Measurements from ENCODE around the gene SNTB2. TPM values are rescaled to one million over a fixed set of nuclear protein-coding genes. Genes with fewer than 3 reads are reported as not detected.

SNTB2 gene
- total RNA-seq, 1 experiment from 2014 or later: 20.2 TPM

GRCh38 chr16:69204172-69204571 is 17.2 kb downstream of the SNTB2 start:
- no peak overlapping the region for H2AK5ac ChIP-seq (ENCODE audit: insufficient read length, low read length)
- Mint-ChIP-seq H3K27me3 (ENCODE audit: low read depth) (no peaks in the 10 kb centered on the region), H3K27ac (no peak overlapping the region; a peak in 2 of 7 replicates), H3K36me3 (ENCODE audit: insufficient read depth in 1 of 3, low read depth in 3 of 3) (no peaks in the 10 kb centered on the region; a peak in 1 of 7 replicates), H3K4me3 (no peak overlapping the region), H3K9me3 (no peaks in the 10 kb centered on the region), H3K4me1 (no peaks in the 10 kb centered on the region)
- H2BK12ac ChIP-seq (ENCODE audit: insufficient read length, low read depth, low read length): no peak overlapping the region
- no peak for DNase-seq
- TF ChIP-seq CTCF (conservative IDR thresholded peaks at IDR 0.05): no peak
- no peak overlapping the region for H4K8ac ChIP-seq (replicated peaks; ENCODE audit: insufficient read length, low read depth, low read length)
- H2BK5ac ChIP-seq (ENCODE audit: insufficient read length, low read length): no peak overlapping the region
- H3K56ac ChIP-seq (ENCODE audit: insufficient read length, low read depth, low read length): no peak overlapping the region
- H2BK120ac ChIP-seq (ENCODE audit: low read depth, low read length, poor library complexity, severe bottlenecking): no peak overlapping the region
- peaks cover 3% of the 10 kb centered on the region; the same call in 1 of the 2 replicates for H3K79me2 ChIP-seq (ENCODE audit: insufficient read depth, low read length)
- H3K4me1 ChIP-seq (ENCODE audit: insufficient read depth, low read length): no peaks in the 10 kb centered on the region
- H3K14ac ChIP-seq (ENCODE audit: insufficient read depth, low read length): no peak overlapping the region
- H4K91ac ChIP-seq (ENCODE audit: insufficient read length, low read depth, low read length): no peak overlapping the region
- no peak overlapping the region for H2AFZ ChIP-seq (ENCODE audit: low read length)
- no peak overlapping the region for H3K4ac ChIP-seq (ENCODE audit: low read depth, low read length)
- H2BK20ac ChIP-seq (ENCODE audit: low read depth, low read length, poor library complexity, severe bottlenecking): no peak overlapping the region
- no peak overlapping the region for H3T11ph ChIP-seq (ENCODE audit: low read length)
- H4K20me1 ChIP-seq (ENCODE audit: control insufficient read depth, insufficient read depth, insufficient read length): no peaks in the 10 kb centered on the region
- H4K5ac ChIP-seq (ENCODE audit: insufficient read length, low read depth, low read length): no peak overlapping the region
- H3K79me1 ChIP-seq (ENCODE audit: insufficient read depth, low read depth, low read length, poor library complexity, severe bottlenecking): peaks cover 6% of the 10 kb centered on the region
- no peaks in the 10 kb centered on the region for H3K27me3 ChIP-seq (ENCODE audit: insufficient read depth, low read length)
- H3K9me3 ChIP-seq (ENCODE audit: control insufficient read depth, low read depth, low read length): no peaks in the 10 kb centered on the region
- H2BK15ac ChIP-seq (ENCODE audit: low read depth, low read length): no peak overlapping the region
- H3K23me2 ChIP-seq (ENCODE audit: insufficient read length, low read depth, low read length, poor library complexity, severe bottlenecking): no peaks in the 10 kb centered on the region
- H3K27ac ChIP-seq (ENCODE audit: insufficient read length, low read depth, low read length): no peak overlapping the region
- H3K23ac ChIP-seq (ENCODE audit: insufficient read length, low read depth, low read length): no peak overlapping the region
- no peak overlapping the region for H3K18ac ChIP-seq (ENCODE audit: insufficient read length, low read depth, low read length)
- no peak overlapping the region for H3K4me2 ChIP-seq (ENCODE audit: insufficient read depth, insufficient read length, low read length)
- no peak overlapping the region for H3K9ac ChIP-seq (ENCODE audit: extremely low read depth, insufficient read length, low read length)
